Activated CD4-positive, alpha-beta T cell treated with anti-CD3 and anti-CD28 coated beads, Interleukin-2, amount 50 U/mL, for 4 hours (primary cell): Measurements from ENCODE around the gene HAGH.

Experiments used
- DNase-seq, 2 experiments: peaks; one replicate each; pipeline ENCODE4 v3.0.0-alpha.2; 2020

Gene HAGH

DNA sequence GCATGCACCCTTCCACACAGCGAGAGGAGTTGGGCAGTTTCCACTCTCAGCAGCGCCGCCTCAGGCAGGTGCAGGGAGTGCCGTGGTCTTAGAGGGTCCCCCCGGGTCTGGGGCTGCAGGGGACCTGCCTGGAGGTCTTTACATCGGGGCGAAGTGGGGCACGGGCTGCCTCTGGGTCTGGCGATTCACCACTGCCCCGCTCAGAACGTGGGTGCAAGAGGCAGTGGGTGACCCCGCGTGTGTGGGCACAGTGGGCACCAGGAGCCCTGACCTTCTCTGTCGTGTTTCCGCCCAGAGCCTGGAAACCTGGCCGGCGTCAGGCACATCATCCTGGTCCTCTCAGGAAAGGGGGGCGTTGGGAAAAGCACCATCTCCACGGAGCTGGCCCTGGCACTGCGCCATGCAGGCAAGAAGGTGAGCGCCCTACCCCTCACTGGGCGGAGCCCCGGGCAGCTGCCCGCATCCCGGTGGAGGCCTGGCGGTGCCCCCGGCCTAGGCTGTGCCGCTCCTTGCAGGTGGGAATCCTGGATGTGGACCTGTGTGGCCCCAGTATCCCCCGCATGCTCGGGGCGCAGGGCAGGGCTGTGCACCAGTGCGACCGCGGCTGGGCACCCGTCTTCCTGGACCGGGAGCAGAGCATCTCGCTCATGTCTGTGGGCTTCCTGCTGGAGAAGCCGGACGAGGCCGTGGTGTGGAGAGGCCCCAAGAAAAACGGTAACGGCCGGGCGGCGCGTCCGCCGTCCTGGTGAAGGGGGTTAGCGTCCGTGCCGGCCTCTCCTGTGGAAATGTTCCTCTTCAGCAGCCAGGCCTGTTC lies 40.2 kb downstream of the HAGH start:
- DNase-seq = peak in 1 of 2 experiments; percentile 1

DNA sequence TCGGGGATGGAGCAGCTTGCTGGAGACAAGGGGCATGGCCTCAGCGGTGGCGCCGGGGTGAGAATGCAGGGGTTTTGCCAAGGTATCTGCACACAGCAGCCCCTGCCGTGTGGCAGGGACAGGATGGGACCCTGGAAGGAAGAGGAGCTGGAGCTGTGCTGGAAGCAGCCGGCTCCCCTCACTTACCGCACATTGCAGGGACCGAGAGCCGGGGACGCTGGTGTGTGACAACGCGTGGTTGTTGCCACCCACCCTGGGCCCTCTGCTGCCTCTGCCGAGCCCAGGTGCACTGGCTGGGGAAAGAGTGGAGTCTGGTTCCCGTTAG lies 40.8 kb downstream of the HAGH start:
- DNase-seq = no peak

- DNase-seq = no peak
Measured at GRCh38 chr16:1784977-1785845, 41.4 kb downstream of the HAGH start.

GRCh38 chr16:1782408-1783264 lies 44.0 kb downstream of the HAGH start, which contains the start of the genes NUBP2 and SPSB3:
Gene NUBP2 (plus strand): TSS chr16:1782960. CDS start chr16:1783021, 61 bp downstream.
Gene SPSB3 (minus strand): TSS chr16:1782571. CDS start chr16:1781483, 1,088 bp downstream.
- DNase-seq = peak; percentile 95 to 96

- no peak for DNase-seq
Measured at GRCh38 chr16:1781758-1782407, 44.7 kb downstream of the HAGH start.

- no peak for DNase-seq
Measured at GRCh38 chr16:1781254-1781653, 45.4 kb downstream of the HAGH start.

DNA sequence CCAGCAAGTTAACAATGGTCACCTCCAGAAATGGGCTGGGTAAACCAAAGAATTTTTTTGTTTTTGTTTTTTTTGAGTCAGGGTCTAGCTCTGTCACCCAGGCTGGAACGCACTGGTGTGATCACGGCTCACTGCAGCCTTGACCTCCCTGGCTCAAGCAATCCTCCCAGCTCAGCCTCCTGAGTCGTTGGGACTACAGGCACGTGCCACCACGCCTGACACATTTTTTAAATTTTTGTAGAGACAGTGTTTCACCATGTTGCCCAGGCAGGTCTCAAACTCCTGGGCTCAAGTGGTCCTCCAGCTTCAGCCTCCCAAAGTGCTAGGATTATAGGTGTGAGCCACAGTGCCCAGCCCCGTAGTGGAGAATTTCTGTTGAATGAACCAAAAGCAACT lies 46.0 kb downstream of the HAGH start:
- DNase-seq = no peak

GRCh38 chr16:1779741-1780676 lies 46.6 kb downstream of the HAGH start:
- no peak for DNase-seq

DNA sequence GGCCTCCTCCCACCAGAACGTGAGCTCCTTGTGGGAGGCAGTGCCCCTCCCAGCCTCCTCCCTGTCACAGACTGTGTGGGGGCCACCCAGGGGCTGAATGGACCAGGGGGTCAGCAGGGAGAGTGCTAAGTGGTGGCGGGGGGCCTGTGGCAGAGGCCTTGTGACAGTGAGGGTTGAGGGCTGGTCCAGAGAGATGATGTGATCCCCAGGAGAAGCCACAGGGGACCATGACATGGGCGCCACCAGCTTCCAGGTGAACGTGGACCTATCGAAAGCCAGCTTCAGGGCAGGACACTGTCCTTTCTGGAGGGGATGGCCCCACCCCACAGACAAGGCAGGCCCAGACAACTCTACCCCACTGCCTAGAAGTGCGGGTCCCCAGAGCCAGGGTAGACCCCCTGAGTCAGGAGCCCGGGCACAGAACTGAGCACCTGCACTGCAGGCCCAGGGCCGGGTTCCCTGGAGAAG lies 47.4 kb downstream of the HAGH start:
- DNase-seq = no peak

GRCh38 chr16:1778200-1779179 lies 48.1 kb downstream of the HAGH start:
- no peak for DNase-seq

- DNase-seq = no peak
Measured at GRCh38 chr16:1777375-1778199, 49.0 kb downstream of the HAGH start.

- DNase-seq = no peak
Measured at GRCh38 chr16:1776991-1777374, 49.6 kb downstream of the HAGH start.

DNA sequence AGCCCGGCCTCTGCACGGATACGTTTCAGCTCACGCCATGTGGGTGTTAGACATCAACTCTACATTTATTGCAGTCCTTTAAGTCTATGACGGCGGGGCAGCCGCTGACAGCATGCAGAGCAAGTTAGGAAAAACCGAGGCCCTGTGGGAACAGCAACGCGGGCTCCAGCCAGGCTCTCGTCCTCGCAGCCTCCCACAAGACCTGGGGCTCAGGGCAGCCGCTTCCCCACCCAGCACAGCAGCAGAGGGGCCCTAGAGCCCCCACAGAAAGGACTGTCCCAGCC lies 50.0 kb downstream of the HAGH start:
- no peak for DNase-seq

- DNase-seq = no peak
Measured at GRCh38 chr16:1775846-1776671, 50.6 kb downstream of the HAGH start.

DNA sequence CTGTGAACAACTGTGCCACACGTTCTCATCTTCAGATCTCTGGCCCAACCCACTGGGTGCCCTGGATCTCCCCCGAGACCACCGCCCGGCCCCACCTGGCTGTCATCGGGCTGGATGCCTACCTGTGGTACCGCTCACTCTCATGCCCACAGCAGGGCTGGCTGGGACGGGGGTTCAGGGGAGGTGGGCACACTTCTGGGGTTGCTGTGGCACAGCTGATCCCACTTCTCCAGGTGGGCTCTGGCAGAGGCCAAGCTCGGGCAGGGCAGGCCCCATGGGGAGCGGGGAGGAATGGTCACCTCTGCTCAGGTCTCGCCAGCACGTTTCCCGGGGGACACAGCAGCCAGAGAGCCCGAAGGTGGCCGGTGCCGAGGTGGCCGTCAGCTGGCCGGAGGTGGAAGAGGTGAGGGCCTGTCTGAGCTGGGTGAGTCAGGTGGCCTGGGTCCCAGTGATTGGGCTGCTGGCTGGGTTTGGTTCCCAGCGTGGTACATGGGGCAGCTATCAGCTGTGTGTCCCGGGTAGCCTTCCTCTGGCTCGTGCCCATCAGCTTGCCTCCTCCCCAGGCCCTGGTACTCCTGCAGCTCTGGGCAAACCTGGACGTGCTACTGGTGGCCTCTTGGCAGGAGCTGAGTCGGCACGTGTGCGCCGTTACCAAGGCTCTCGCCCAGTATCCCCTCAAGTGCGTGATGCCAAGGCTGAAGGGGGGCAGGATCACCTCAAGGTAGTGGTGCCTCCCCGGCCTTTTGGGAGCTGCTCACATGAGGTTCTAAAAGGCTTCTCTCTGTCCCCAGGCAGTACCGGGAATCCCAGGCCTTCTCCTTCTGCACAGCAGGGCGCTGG lies 51.4 kb downstream of the HAGH start:
- no peak for DNase-seq

DNA sequence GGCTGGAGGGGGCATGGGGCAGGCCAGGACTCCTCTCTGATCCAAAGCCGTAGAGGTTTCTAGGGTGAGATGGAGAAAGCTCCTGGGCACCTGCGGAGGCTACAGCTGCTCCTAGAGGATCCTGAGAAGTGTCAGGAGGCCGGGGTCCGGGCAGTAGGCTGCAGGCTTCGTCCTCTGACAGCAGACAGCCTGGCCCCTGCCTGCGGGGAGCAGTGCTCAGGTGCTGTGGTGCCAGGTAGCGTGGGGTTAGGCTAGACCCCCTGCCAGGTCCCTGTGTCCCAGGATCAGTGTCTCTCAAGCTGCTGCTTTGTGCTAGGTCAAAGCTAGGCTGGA lies 52.2 kb downstream of the HAGH start:
- DNase-seq = no peak

GRCh38 chr16:1773703-1774447 lies 52.8 kb downstream of the HAGH start:
- DNase-seq = no peak
